ENCODE data around the gene FGF11. TPM values are rescaled to one million over a fixed set of nuclear protein-coding genes. Genes with fewer than 3 reads are reported as not detected.
A peak's percentile ranks its signal among the peaks of the same experiment; 100 is the strongest.

FGF11 gene
- total and polyA plus RNA-seq, 2 of the 13 experiments (the other 11 are each of a cell fraction or from before 2014, with no cell fraction given), result 0.20 to 7.6 TPM

- TF ChIP-seq CREM (IDR thresholded peaks at IDR 0.05), result peak; percentile 53; the same call in 1 of the 2 replicates
- no peak for TF ChIP-seq CREM (CRISPR knock-in tag; IDR thresholded peaks at IDR 0.05)
- TF ChIP-seq CEBPZ (IDR thresholded peaks at IDR 0.05; ENCODE audit: low read length), result no peak
- TF ChIP-seq ZSCAN21 (CRISPR knock-in tag; IDR thresholded peaks at IDR 0.05; ENCODE audit: borderline replicate concordance), result peak; percentile 80
- TF ChIP-seq AFF4 (CRISPR knock-in tag; IDR thresholded peaks at IDR 0.05), result peak; percentile 97
- TF ChIP-seq ZNF597 (CRISPR knock-in tag; IDR thresholded peaks at IDR 0.05), result no peak
- 0 out of 2 replicates have a peak, but pooled peaks have one; percentile 45 for TF ChIP-seq ZNF879 (CRISPR knock-in tag; IDR thresholded peaks at IDR 0.05)
- TF ChIP-seq EED (CRISPR knock-in tag; IDR thresholded peaks at IDR 0.05), result no peak
- TF ChIP-seq SMC3 (IDR thresholded peaks at IDR 0.05; ENCODE audit: low read length), result no peak; the same call in 1 of the 2 replicates
- TF ChIP-seq AKNA (CRISPR knock-in tag; IDR thresholded peaks at IDR 0.05; ENCODE audit: borderline replicate concordance), result no peak
Observed at GRCh38 chr17:7484067-7484918, 45.0 kb downstream of the FGF11 start, which contains the start of gene POLR2A (continued).

Measured in HepG2 (cell line).